Inflammatory macrophage treated with lipopolysaccharide for 1 hour (primary cell): ENCODE measurements around the gene NAGK.
"Not testable (repeated sequence)": the region's sequence is repeated elsewhere in the genome, so short reads cannot be mapped to it uniquely, and the experiment has no call there.

ENCODE experiments used
- DNase-seq, 2 donors: peaks; one replicate each; pipeline ENCODE4 v3.0.0-alpha.2; 2020 to 2022

Gene NAGK

DNA sequence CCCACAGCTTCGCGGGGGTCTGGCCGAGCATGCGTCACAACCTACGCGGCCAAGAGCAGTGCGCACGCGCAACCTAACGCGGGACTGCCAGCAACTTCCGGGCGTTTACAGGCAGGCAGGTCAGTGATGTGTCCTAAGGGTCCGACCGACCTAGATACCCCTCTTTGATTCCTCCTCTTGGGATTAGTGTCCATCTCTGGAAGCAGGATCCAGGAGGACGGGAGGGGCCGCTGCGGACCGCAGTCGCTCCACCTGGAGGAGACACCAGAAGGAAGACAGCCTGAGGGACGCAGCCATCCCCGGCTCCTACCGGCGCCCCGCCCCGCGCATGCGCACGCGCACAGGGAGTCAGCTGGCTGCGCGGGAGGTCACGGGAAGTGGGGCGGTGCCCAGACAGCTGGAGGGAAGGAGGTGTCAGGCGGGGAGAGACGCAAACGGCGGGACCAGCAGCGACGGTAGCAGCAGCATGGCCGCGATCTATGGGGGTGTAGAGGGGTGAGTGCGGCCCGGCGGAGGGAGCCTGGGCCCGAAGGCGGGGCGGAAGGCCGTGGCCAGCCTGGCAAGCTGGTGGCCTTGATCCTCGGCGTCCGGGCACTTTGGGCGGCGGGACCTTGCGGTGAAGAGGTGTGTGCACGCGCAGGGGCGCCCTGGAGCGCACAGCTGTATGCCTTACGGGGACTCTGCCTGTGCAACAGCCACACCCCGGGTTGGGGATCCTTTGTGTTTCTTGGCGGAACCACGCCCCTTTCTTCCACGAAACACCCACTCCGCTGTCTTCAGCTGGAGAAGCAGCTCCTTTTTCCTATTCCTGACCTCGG is at the start of gene NAGK:
NAGK (plus strand) TSS at position 431 of the 818 bp plus-strand sequence; CDS start at position 467, 36 bp downstream.
- DNase-seq, result peak; percentile 95

DNA sequence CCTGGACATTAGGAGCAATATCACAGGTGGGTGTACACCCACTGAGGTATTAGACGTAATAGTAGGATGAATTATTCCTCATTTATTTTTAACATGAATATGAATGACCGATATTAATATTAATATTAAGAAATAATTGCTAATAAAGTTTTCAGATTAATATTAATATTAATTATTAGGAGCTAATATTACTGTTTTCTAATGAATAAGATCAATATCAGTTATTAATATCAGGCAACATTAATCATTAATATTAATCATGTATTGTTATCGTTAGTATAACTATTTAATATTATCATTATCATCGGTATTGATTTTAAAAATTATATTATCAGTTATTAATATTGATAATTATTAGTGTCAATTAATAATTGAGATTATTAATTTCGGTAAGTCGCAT is 48.5 kb upstream of the NAGK start:
- not testable (repeated sequence) for DNase-seq

DNA sequence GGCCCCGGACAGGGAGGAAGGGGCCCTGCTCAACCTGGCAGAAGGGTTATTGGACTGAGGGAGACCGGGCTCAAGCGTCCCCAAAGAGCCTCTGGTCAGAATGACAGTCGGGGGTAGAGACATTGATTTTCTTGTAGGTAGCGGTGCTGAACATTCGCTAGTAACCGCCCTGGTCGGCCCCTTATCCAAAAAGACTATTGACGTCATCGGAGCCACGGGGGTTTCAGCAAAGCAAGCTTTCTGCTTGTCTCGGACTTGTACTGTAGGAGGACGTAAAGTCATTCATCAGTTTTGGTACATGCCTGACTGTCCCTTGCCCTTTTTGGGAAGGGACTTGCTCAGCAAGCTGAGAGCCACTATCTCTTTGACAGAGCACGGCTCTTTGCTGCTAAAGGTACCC is 47.1 kb upstream of the NAGK start:
- not testable (repeated sequence) for DNase-seq

DNA sequence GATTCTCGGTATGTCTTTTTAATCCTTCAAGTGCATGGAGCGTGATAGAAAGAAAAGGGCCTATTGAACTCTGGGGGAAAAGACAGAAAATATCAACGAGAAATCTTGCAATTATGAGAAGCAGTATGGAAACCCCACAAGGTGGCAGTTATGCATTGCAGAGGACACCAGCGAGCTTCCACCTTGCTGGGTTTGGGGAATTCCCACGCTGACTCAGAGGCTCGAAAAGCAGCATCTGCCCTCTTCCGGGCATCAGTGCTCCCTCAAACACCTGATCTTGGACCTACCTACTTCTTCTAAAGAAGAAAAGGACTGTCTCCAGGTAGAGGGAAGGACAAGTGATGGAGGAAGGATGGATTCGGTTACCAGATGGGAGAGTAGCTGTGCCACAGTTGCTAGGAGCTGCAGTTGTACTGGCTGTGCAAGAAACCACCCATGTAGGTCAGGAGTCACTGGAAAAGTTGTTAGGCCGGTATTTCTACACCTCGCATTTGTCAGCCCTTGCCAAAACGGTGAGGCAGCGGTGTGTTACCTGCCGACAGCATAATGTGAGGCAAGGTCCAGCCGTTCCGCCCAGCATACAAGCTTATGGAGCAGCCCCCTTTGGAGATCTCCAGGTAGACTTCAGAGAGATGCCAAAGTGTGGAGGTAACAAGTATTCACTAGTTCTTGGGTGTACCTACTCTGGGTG is 44.8 kb upstream of the NAGK start:
- DNase-seq, result peak in 1 of 2 donors; percentile 11

DNA sequence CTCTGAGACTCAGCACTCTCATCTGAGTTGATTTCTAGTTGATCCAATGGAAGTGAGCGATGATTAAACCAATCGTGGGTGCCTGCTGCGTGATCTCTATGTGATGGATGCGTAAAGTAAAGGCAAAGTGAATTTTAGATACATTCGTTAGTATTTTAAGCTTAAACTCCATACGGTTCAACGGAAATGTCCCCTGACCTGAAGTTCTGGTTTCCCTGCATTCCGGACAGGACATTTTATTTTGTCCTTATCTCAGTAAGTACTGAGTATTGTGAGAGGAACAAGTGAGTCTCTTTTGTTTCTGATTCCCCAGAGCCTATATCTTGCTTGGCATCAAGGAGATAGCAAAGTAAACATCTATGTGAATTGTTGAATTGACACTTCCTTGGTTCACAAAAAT is 32.2 kb upstream of the NAGK start:
- not testable (repeated sequence) for DNase-seq

DNA sequence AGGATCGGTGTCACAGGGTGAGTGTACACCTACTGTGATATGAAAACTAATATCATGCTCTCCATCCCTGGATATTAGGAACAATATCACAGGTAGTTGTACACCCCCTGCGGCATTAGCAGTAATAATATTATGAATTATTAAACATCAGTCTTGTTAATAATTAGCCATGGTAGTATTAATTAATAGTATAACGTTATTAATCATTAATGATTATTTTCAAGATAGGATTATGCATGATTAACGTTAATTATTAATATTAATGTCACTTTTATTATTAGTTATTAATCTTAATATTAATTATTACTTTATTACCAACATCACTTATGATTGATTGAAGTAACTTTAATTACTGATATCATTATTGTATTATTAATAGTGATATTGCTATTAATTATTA is 26.2 kb upstream of the NAGK start:
- no peak for DNase-seq

DNA sequence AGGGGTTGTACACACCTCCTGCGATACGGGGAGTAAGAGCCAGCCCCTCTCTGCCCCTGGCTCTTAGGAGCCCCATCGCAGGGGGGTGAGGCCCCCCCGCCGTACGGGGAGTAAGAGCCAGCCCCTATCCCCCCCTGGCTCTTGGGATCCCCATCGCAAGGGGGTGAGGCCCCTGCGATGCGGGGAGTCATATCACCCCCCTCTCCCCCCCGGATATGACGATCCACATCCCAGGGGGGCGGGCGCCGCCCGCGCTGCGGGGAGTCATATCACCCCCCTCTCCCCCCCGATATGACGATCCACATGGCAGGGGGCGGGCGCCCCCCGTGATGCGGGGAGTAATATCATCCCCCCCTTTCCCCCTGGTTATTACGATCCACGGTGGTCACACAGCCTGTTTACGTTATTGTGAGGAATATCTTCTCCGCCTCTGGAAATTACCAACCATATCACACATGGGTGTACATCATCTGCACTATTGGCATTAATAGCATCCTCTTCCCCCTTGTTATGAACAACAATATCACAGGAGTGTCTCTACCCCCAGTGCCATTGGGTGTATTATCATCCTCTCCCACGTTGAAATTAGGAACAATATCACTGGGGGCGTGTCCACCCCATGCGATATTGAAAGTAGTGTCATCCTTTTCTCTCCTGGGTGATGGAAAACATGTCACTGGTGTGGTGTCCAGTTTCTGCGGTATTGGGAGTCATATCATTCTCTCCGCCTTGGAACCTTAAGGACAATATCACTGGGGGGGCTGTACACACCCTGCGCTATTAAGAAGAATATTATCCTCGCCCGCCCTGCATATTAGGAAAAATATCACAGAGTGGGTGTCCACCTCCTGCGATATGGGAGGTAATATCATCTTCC is 24.7 kb upstream of the NAGK start:
- DNase-seq, result no peak

DNA sequence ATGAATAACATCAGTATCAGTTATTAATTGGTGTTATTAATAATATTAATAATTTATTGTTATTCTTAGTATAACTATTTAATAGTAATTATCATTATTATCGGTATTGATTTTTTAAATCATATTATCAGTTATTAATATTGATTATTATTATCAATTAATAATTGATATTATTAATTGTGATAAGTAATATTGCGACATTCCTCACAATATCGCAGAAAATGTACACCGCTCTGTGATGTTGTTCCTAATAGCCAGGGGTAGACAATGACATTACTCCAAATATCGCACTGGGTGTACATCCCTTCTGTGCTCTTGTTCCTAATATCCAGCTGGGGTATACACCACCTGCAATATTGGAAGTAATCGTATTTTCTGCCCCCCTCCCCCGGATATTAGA is 23.3 kb upstream of the NAGK start:
- no peak for DNase-seq

DNA sequence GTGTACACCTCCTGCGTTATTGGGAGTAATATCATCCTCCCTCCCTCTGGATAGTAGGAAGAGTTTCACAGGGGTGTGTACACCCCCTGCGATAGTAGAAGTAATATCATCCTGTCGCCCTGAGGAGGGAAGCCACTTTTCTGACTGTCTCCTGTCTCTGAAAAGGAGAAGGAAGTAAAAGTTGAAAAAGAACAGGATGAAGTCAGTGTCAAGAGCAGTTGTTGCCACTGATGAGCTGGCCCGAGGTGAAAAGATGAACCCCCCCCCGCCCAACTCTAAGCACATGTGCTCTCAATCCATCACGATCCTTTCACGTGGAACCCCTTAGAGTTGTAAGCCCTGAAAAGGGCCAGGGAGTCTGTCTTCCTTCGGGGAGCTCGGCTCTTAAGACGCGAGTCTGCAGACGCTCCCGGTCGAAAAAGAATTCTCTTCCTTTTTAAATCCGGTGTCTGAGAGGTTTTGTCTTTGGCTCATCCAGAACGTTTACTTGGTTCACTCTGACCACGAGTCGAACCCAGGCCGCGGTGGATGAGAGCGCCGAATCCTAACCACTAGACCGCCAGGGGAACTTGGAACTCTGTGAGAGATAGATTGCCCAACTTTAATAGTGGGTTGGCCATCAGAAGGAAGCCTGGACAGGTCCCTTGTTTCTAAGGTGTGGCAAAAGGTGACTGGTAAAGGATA is 22.4 kb upstream of the NAGK start:
- peak in 1 of 2 donors; percentile 11 for DNase-seq

DNA sequence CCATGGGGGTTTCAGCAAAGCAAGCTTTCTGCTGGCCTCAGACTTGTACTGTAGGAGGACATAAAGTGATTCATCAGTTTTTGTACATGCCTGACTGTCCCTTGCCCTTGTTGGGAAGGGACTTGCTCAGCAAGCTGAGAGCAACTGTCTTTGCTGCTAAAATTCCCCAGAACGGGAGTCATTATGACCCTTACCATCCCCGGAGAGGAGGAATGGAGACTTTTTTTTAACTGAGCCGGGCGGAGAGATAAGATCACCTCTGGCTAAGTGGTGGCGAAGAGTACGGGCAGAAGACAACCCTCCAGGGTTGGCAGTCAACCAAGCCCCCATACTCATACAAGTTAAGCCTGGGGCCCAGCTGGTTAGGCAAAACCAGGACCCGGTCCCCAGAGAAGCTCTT is 20.4 kb upstream of the NAGK start:
- no peak for DNase-seq

DNA sequence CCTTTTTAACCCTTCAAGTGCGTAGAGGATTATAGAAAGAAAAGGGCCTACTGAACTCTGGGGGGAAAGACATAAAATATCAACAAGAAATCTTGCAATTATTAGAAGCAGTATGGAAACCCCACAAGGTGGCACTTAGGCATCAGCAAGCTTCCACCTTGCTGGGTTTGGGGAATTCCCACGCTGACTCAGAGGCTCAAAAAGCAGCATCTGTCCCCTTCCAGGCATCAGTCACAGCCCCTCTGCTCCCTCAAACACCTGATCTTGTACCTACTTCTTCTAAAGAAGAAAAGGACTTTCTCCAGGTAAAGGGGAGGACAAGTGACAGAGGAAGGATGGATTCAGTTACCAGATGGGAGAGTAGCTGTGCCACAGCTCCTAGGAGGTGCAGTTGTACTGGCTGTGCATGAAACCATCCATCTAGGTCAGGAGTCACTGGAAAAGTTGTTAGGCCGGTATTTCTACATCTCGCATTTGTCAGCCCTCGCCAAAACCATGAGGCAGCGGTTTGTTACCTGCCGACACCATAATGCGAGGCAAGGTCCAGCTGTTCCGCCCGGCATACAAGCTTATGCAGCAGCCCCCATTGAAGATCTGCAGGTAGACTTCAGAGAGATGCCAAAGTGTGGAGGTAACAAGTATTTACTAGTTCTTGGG is 18.6 kb upstream of the NAGK start:
- not testable (repeated sequence) for DNase-seq

DNA sequence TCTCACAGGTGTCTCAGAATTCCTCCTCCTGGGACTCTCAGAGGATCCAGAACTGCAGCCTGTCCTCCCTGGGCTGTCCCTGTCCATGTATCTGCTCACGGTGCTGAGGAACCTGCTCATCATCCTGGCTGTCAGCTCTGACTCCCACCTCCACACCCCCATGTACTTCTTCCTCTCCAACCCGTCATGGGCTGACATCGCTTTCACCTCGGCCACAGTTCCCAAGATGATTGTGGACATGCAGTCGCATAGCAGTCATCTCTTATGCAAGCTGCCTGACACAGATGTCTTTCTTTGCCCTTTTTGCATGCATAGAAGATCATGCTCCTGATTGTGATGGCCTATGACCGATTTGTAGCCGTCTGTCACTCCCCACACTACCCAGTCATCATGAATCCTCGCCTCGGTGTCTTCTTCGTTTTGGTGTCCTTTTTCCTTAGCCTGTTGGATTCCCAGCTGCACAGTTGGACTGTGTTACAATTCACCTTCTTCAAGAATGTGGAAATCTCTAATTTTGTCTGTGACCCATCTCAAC is 13.2 kb upstream of the NAGK start:
- DNase-seq, result peak in 1 of 2 donors; percentile 58

DNA sequence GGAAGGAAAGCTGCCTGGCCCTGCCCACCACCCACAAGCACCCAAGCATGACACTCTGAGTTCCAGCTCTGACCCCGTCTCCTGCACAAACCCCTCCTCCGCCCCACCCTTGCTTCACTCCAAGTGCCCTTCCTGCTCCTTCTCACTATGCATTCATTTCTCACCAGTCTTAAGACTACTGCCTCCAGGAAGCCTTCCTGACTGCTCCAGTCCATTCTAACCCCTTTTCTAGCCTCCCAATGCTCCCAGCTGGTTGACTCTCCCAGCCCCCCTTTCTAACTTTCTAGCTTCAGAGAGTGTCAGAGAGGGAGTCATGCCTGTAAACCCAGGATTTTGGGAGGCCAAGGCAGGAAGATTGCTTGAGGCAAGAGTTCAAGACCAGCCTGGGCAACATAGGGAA is 8.2 kb upstream of the NAGK start:
- no peak for DNase-seq

DNA sequence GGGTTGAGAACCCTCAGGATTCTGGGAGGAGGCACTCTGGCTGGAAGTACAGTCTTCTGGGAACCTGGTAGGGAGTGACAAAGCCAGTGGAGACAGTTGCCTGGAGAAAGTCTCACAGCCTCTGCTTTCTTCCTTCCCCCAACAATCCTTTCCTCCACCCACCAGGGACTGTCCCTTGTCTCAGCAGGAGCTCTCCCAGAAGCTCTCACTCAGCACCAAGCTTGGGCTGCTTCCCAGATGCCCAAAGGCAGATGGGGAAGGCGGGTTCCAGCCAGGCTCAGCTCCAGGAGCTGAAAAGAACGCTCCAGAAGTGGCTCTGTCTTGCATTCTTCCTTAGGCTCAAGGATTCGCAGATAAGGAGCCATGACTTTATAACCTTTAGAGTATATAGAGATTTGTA is 7.6 kb upstream of the NAGK start:
- no peak for DNase-seq

DNA sequence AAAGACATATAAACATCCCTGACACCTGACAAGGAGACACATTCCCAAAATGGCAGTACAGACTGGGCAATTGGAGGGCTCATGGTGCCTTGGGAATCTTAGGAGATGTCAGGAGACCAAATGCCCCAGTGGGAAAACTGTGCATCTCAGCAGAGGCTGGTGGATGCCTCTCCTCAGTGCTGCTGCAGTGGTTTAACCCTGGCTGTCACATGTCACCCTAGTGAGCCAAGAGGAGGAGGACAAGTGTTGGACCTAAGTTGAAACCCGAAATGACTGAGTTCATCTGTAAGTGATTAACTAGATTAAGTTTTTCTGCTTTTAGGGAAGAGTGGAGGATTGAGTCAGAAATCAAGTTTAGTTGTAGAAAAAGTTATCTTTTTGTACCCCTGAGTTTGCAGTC is 5.2 kb upstream of the NAGK start:
- no peak for DNase-seq

DNA sequence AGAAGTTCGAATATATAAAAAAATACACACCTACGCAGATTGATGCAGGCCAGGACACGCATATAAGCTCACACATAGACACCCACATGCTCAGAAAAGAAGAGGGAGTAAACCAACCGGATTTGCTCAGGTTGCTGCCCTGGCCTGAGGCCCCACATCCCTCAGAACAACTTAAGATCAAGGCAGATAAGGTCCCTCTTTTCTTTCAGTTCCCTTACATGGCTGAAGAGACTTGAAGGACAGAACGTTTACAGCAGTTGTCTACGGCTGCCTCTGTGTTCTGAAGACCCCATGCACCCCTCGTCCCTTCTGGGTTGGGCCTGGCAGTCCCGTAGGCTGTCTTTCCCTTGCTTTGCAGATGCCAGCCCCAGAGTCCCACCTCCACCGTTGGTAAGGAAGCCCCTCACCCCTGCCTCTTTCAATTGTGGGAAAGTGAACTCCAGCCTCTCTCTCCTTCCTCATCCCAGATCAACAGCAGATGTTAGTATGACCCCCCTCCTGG is 4.3 kb upstream of the NAGK start:
- DNase-seq, result no peak

DNA sequence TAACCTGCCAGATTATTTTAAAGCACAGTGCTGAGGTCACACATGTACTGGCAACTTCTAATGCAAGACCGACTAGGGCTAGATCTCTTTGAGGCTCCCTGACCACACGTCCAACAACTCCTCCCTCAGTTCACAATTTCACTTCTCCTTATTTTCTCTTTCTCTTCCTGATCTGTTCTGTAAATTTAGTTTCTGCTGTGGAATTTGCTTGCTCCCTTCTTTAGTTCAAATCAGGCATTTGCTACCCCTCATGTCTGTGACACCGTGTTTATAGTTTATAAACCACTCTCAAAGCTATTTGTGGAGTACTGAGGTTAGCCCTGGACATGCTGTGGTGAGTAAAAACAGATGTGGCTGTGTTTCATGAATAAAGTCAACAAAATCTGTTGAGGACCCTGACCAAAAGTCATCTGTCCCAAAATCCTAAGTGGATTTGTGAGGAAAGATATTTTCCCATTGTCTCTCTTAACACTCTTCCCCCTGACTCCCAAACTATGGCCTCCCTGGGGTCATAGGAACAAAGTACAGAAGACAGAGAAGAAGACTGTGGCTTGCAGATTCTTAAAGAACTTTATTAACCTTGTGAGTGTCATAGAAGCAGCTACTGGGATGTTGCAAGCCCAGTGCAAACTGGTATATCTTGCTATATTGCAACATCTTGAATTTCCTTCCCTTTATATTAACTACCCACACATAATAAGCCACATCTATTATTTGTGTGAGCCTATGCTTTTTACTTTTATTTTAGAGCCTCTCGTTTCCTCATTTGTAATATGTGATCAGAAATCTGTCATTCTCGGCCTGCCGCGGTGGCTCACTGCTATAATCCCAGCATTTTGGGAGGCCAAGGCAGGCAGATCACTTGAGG is 3.5 kb upstream of the NAGK start:
- peak; percentile 69 to 96 for DNase-seq

DNA sequence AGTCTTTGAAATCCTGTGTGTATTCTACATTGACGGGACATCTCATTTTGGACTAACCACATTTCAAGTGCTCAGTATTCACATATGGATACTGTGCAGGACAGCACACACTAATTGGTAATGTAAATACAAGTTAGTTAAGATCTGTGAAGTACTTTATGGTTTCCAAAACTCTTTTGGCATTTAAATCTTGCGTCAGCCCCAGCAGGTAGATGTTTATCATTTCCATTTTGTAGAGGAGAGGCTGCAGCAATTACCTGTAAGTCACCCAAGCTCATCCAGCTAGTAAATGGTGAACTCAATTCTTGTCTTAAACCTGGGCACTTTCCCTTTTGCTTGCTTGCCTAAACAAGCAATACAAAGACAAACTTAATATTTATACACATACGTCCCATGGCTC is 1.6 kb upstream of the NAGK start:
- no peak for DNase-seq

DNA sequence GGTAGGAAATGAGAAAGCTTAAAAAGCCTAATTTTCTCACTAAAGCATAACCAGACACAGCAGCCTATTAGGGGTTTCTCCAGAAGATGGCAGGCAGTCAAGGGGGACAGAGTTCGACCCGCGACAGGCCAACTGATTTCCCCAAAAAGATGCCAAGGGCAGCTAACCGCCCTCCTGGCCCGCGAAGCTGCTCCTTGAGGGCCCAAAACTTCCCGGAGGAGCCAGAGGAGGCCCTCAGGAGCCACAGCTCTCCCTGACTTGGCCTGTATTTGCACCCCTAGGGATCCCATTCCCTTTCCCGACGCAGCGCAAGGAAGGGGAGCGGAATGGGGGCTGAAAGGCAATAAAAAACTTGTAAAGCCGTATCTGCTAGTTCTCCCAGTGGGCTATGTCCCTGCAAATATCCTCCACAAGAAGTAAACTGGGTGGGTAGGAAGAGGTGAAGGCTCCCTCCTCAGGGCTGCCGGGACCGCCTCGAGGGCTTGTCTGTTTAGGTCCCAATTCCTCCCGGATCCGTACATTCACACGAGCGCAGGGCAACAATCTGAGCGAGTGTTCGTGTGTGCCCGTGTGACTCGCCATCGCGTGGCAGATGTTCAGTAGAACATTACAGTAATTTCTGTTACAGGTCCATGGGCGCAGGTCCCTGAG is 756 bp upstream of the NAGK start:
- DNase-seq, result no peak

DNA sequence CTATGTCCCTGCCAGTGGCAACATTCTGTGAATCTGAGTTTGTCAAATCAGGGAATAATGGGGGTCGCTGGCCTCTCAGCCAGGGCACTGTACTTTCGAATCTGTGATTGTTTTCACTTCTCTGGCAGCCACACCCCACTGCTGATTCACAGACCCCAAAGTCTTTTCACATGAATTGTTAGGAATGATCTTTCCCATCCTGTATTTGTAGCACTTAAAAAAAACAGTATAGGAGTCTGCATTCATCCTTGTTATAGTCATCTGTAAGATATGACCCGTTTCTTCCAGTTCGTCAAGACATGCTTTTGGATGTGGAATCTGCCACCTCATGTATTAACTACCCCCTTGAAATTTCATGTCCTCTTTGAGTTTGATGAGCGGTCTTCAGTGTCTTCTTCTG is 928 bp downstream of the NAGK start:
- DNase-seq, result no peak
